ENCODE data around the gene CILP2. TPM values are rescaled to one million over a fixed set of nuclear protein-coding genes. Genes with fewer than 3 reads are reported as not detected.

The CILP2 gene
- total and polyA plus RNA-seq, 9 of the 15 experiments (the other 6 are each of a cell fraction or from before 2014, with no cell fraction given) = 0.04 to 0.35 (median 0.05) TPM; not detected in 2

GRCh38 chr19:19530423-19530804, 7.7 kb upstream of the CILP2 start:
- Histone ChIP-seq H3K27ac (ENCODE audit: extremely low read depth, low read depth, low read length) (no peak overlapping the region), H3K9me1 (ENCODE audit: control insufficient read depth, insufficient read depth, low read length) (peaks cover 3% of the 10 kb centered on the region), H2AFZ (ENCODE audit: low read depth, low read length) (no peak overlapping the region), H3K79me2 (ENCODE audit: control insufficient read depth, insufficient read depth, low read length) (peaks cover 5% of the 10 kb centered on the region; the same call in 2 of the 3 replicates), H3K4me2 (ENCODE audit: insufficient read depth, low read length) (no peak overlapping the region), H3K4me3 (no peak overlapping the region), H4K20me1 (replicated peaks; ENCODE audit: control insufficient read depth, insufficient read depth, low read length) (0 out of 2 replicates have a peak, but pooled peaks cover 10% of the 10 kb centered on the region), H3K9ac (ENCODE audit: insufficient read depth in 1 of 2, low read depth in 2 of 2, low read length in 2 of 2) (no peak overlapping the region), H3K36me3 (ENCODE audit: control insufficient read depth, insufficient read depth, low read length) (peaks cover 41% of the 10 kb centered on the region), H3K9me3 (replicated peaks; ENCODE audit: control insufficient read depth, insufficient read depth, low read depth, low read length) (no peaks in the 10 kb centered on the region), H3K27me3 (ENCODE audit: control insufficient read depth in 2 of 2, insufficient read depth in 2 of 2, low read length in 2 of 2) (no peaks in the 10 kb centered on the region), H3K4me1 (replicated peaks in 1 of 2; ENCODE audit: control insufficient read depth in 2 of 2, insufficient read depth in 2 of 2, low read length in 2 of 2) (peaks cover 5 to 36% of the 10 kb centered on the region in 2 experiments)
- no peak for DNase-seq (ENCODE audit: extremely low read depth in 1 of 4, low spot score in 3 of 4)
- POLR2A ChIA-PET = interaction anchor here (0.5 to 1.0 kb wide), 3 partner anchors 20 to 355 kb away, joined by 3 to 5 read pairs (median 3); partner anchors contain the start of gene ZNF101
- 47% methylated on average over 7 of the region's 9 CpGs for WGBS (ENCODE audit: insufficient coverage, low coverage, missing lambda C conversion rate)
- no peak for TF ChIP-seq MIER1 (IDR thresholded peaks at IDR 0.05; ENCODE audit: low read depth)
- TF ChIP-seq ZNF609 (CRISPR knock-in tag; IDR thresholded peaks at IDR 0.05; ENCODE audit: borderline replicate concordance) = no peak
- TF ChIP-seq TCF7L2 (IDR thresholded peaks at IDR 0.05; ENCODE audit: low read depth, low read length) = no peak
- TF ChIP-seq NCOR1 (IDR thresholded peaks at IDR 0.05) = no peak
- no peak for TF ChIP-seq NRF1 (conservative IDR thresholded peaks at IDR 0.05 in 1 of 2, IDR thresholded peaks at IDR 0.05 in 1 of 2)
- no peak for TF ChIP-seq NR1H2 (CRISPR knock-in tag; IDR thresholded peaks at IDR 0.05)
- TF ChIP-seq YY1 (IDR thresholded peaks at IDR 0.05; ENCODE audit: borderline replicate concordance in 1 of 3, control insufficient read depth in 1 of 3, extremely low read depth in 1 of 3, insufficient read depth in 3 of 3, insufficient read length in 1 of 3, insufficient replicate concordance in 2 of 3, low read depth in 1 of 3, low read length in 2 of 3) = peak in 1 of 3 experiments; percentile 56
- TF ChIP-seq EGR1 (conservative IDR thresholded peaks at IDR 0.05) = peak; percentile 36
- peak; percentile 10; the same call in 1 of the 2 replicates for TF ChIP-seq POLR2G (IDR thresholded peaks at IDR 0.05; ENCODE audit: low read depth, low read length)
- no peak for TF ChIP-seq ZBTB17 (CRISPR knock-in tag; IDR thresholded peaks at IDR 0.05)
- no peak for TF ChIP-seq NCOA2 (IDR thresholded peaks at IDR 0.05; ENCODE audit: partially characterized antibody in 2 of 2)
- peak; percentile 76; the same call in 1 of the 2 replicates for TF ChIP-seq SPI1 (IDR thresholded peaks at IDR 0.05; ENCODE audit: borderline replicate concordance, low read depth, low read length)
- 0 out of 2 replicates have a peak, but pooled peaks have one; percentile 44 for TF ChIP-seq POLR2AphosphoS2 (IDR thresholded peaks at IDR 0.05; ENCODE audit: low read length)
- CTCF ChIA-PET (ENCODE audit: low intra/inter-chr PET ratio) = no interaction called here
- FAIRE-seq = peak; percentile 42
- peak; percentile 5; the same call in 1 of the 3 replicates for ATAC-seq
- no TSS peak for BruUV-seq (replicated peaks)
- intact Hi-C loops (cut with micrococcal nuclease) (no loop called here), in situ Hi-C loops (cut with MboI) (loop anchor here (25.0 kb wide), 1 partner anchor 107 kb away; the partner anchor contains the start of genes GMIP and LPAR2)

Data from K562 (cell line).